Measurements from ENCODE around the gene CCDC68.
"Not testable (repeated sequence)": the region's sequence is repeated elsewhere in the genome, so short reads cannot be mapped to it uniquely, and the experiment has no call there.

The CCDC68 gene, protein sequence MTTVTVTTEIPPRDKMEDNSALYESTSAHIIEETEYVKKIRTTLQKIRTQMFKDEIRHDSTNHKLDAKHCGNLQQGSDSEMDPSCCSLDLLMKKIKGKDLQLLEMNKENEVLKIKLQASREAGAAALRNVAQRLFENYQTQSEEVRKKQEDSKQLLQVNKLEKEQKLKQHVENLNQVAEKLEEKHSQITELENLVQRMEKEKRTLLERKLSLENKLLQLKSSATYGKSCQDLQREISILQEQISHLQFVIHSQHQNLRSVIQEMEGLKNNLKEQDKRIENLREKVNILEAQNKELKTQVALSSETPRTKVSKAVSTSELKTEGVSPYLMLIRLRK

DNA sequence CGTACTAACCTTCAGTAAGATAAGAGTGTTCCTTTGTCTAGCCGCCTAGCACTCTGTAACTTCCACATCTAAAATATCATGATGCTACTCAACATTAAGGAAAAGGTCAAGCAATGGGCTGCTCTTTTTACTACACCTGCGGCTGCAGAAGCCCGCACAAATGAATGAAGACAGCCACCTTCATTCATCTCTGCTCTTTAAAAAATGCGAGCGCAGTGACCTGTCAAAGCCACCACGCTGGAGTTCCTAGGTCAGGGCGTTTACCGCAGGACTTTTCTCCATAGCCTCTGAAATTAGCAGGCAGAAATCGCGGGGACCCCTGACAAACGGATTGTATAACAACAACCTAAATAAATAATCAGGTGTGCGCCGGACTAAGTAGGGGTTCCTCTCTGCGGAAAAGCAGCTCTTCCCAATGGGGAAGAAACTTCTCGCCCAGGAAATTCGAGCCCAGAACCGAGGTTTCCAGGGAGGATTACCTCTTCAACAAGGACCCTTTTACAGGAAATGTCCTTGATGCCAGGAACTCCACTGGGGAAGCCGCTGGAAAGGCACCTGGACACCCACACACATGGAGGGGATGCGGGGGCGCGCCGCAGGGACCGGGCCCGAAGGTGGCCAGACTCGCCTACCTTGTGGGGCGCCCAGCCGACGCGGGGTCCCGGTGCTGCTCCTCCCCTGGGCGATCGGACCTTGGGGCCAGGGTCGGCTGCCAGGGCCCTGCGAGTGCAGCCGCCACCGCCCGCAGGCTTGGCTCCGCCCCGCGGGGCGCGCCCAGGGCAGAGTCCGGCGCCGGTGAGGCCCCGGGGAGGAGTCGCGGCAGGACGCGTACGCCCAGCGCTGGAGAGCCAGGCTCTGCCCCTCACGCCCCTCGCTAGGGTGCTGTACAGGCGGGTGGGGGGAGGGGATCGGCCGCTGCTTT lies at the start of gene CCDC68:
Gene CCDC68, minus strand, starts transcription at position 758 of the 922 bp plus-strand sequence. CDS start 16,670 bp downstream, outside the sequence.
- no peak for DNase-seq

DNA sequence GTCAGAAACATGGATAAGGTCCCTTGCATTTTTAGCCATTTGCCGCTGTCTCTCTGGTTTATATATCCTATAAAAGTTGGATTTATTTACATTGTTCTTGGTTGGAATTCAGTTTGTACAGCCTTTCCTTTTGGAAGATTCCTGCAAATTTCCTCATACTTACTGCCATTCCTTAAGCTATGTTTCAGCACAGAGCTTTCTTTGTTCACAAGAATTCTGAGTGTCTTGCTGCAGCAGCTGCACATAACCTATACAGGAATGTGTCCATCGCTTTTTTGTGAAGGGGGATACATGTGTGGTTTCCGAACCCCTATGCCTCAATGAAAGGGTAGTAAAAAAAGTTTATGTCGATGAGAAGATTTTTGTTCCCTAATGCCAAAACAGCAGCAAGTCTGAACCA lies 48.3 kb upstream of the CCDC68 start:
- no peak for DNase-seq

DNA sequence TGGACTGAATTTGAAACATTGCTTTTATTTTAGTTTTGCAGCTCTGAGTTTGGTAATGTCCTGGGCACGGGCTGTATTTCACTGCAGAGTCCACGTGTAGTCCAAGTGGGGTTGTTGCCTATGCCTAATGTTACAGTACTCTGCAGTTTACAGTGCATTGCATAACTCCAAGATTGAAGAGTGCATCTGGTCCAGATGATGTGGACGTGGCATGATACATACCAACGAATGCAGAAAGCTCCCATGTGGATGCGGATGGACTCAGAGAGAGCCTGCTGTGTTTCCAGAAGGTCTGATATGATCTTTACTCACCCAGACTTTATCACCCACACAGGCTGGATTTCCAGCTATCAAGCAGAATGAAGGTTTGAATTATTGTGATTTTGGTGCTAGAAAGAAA lies 44.4 kb upstream of the CCDC68 start:
- no peak for DNase-seq

DNA sequence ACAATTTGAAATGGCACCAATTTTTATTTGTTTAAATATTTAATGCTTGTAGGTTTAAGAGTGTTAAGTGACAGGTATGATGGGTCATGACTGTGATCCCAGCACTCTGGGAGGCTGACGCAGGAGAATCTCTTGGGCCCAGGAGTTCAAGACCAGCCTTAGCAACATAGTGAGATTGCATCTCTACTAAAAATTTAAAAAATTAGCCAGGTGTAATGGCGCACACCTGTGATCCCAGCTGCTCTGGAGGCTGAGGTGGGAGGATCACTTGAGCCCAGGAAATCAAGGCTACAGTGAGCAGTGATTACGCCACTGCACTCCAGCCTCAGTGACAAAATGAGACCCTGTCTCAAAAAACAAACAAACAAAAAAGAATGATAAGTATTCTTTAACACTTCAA lies 43.0 kb upstream of the CCDC68 start:
- no peak for DNase-seq

DNA sequence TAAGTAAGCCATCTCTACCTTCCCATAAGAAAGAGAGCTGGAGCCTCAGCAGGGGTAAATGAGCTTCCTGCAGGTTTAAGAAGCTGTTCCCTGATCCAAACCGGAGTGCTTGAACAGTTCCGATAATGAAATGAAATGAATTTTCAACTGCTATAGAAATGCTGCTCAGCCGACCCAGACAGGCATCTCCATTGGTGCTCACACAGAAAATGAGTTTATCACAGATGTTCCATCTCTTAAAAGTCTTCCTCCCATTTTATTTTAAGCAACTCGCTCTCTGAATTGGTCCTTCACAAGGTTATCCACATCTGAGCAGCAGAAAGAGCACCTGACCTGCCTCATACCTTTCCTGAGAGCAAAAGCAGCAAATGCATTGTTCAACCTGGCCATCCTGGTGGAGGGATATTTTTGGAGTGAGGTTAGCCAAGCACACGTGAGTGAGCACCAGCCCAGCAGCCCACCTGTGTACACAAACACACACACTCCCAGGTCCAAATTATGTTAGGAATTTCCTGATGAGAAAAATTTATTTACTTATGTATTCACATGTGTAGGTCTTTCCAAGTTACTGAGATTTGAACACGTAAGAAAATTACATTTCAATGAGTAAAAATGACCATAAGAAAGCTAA lies 42.2 kb upstream of the CCDC68 start:
- DNase-seq: no peak

DNA sequence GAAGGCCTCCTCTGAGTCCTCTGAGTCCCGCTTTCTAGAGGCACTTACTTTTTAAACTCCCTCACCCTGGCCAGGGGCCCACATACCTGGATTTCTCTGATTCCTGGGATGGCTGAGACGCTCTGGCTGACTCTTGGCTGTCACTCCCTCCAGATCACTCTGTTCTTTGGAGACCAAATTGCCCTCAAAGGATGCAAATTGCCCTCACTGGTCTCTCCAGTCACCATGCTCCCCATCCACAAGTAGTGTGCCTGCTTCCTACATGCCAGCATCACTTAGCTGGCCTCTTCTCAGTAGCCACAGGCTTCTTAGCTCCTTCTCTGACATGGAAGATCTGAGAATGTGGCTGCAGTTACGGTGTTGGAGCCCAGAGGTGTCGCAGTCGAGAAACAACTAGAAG lies 41.3 kb upstream of the CCDC68 start:
- DNase-seq: no peak

DNA sequence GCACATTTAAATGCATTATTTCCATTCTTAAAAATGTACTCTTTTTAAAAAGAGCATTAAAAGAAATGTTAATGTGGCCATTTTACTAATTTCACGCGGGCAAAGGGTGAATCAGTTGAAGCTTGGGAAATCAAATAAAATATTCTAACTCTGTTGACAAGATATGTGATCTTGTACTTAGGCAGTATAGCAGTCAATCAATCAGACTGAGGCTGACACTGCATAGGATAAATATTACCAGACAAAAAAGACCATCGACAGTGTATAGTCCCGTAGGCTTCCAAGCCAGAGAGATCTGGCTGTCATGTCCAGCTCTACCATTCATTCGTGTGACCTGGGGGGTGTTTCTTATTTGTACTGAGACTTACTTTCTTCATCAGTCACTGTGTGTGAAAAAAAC lies 39.8 kb upstream of the CCDC68 start:
- DNase-seq: no peak

DNA sequence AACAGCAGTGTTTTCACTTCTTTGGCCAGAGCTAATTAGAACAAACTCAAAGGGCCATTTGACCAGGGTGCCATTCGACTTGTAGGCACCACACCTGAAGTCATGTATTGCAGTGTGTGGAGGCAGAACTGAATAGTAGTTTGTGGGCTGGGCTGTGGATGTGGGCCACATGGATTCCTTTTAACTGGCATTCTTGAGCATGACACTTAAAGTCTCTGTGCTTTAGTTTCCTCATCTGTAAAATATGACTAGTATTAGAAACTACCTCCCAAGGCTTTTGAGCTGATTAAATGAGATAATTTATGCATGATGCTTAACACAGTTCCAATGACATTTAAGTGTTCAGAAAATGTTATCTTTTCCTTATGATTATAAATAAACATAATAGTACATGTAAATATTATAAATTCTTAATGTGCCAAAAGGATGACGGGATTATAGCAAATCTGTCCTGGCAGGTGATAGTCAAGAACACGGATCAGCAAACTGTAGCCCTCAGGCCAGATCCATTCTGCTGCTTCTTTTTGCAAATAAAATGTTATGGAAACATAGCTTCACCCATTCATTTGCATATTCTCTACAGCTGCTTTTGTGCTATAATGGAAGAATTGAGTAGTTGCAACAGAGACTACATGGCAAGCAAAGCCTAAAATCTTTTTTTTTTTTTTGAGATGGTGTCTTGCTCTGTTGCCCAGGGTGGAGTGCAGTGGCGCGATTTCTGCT lies 36.3 kb upstream of the CCDC68 start:
- no peak for DNase-seq

DNA sequence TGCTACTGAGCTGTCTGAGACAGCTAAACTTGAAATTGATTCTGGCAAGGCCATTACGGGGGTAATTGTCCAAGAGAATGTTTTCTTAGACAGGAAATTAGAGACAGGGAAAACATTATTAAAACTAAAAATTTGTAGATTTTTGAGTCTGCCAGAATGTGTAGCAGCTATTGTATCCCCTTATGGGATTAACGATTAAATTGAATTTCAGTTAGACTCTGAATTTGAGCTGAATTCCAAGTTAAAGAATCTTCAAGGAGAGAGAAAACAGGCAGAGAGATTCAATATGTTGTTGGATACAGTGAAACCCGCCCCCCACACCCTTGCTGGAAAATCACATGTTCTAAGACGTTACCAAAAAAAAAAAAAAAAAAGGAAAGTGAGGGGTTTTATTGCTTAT lies 32.7 kb upstream of the CCDC68 start:
- DNase-seq: no peak

DNA sequence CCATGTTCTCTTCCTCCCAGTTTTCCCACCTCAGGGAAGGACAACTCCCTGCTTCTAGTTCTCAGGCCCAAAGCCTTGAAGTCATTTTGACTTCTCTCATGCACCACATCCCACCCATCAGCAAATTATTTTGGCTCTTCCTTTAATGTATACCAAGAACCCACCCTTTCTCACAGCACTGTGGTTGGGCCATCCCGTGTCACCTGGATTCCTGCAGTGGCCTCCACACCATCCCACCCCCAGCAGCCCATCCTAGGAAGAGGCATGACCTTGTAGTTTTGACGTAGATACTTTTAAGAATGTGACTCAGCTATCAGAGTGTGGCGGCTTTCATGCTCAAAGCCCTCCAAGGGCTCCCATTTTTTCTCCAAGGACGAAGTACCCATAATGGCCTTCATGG lies 25.6 kb upstream of the CCDC68 start:
- no peak for DNase-seq

DNA sequence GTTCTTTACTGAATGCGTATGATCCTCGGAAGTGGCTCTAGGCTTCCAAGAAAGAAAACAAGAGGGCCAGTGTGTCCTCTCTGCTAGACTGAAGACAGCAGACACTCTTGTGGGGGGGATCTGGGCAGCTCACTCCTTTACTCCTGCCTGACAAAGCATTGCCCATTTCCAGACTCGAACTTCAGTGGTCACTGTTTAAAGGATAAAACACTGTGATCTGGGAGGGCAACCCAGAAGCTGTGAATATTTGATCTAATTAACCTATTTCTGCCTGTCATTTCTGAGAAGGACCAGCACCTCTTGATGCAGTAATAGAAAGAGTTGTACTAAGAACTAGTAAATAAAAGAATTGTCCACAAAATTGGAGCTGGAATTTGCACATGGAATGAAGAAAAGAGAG lies 24.5 kb upstream of the CCDC68 start:
- no peak for DNase-seq

DNA sequence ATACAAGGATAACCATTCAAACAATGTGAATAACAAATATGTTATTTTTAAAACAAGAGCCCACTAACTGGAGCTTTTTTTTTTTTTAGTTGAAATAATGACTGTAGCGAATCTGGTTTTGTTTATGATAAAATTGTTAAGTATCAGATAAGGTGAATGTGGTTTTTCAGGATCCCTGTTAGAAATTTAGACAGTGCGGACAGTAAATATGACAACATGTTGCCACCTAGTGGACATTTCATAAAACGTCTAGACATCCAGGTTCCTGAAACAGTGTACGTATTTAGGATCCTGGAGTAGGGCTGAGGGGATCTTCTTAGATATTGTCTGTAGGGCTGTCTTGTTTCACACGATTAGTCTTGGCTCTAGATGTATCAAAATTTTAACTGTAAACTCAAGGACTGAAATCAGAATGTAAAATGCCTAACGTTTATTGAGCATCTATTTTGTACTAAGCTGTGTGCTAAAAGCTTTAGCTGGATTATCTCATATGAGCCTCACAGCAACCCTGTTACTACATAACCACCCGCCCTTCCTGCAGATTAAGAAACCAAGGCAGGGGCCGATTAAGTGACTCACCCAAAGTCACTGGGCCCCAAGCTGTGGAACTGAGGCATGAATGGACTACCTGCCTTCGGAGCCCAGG lies 23.9 kb upstream of the CCDC68 start:
- no peak for DNase-seq

DNA sequence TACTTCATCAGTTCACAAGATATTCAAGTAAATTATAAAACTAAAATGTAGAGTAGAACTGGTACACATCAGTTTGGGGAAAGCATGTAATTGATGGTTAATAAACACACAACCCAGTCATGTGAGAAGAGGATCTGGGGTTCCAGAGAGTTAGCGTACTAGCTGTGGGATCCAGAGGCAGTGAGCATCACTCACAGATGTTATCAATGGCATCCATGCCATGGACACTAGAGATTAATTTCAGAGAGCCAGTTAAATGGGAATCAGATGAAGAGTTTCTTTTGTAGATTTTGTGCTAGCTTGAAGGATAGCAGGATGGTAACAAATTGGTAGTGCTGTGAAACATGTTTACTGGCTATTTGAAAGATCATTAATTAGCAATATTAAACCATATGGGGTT lies 21.8 kb upstream of the CCDC68 start:
- no peak for DNase-seq

DNA sequence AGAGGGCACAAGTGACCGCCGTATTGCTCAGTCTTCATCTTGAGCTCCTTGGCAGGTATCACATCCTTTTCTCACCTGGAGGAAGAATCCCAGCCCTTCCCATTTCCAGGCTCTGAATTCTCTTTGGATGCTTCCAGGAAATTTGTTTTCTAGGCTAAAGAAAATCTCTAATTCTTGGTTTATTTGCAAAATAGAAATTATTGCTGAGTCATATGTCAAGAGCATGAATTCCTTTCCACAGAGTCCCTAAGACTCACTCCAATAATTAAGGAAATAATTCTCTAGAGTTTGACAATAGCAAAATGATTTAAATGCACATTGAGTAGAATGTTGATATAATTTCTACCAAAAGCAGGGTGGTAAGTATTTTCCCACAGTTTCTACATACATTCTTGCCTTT lies 16.3 kb upstream of the CCDC68 start:
- no peak for DNase-seq

DNA sequence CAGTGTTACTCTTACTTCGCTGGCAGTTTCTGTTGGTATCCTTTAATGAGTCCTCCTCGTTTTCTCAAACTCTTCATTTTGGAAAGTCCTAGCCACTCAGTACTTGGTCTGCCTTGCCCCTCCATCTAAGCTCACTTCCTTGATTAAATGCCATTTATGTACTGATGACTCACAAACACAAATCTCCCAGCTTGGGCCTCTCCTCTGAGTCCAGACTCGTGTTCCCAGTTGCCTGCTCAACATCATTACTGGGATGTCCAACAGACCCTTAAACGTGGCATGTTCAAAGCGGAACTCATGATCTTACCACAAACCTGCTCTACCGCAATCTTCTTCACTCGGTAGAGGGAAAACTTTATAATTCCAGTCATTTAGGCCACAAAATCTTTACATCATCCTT lies 13.8 kb upstream of the CCDC68 start:
- no peak for DNase-seq

DNA sequence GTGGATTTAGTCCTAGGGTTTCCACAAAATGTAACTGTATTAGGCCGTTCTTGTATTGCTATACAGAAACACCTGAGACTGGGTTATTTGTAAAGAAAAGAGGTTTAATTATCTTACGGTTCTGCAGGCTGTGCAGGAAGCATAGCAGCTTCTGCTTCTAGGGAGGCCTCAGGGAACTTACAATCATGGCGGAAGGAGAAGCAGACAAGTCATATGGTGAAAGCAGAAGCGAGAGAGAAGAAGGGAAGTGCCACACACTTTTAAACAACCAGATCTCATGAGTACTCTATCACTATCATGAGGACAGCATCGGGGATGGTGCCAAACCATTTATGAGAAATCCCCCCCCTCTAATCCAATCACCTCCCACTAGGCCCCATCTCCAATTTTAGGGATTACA lies 9.5 kb upstream of the CCDC68 start:
- DNase-seq: no peak

DNA sequence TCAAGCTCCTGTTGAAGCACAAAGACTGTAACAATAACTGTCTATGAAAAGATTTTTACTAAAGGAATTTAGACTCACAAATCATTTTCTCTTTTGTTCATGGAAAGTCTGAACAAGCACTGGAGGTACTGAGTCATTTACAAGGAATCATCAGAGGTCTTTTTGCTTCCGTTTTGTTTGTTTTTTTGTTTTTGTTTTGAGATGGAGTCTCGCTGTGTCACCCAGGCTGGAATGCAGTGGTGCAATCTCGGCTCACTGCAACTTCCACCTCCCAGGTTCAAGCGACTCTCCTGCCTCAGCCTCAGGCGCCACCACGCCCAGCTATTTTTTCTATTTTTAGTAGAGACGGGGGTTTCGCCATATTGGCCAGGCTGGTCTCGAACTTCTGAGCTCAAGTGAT lies 9.0 kb upstream of the CCDC68 start:
- DNase-seq: not testable (repeated sequence)

DNA sequence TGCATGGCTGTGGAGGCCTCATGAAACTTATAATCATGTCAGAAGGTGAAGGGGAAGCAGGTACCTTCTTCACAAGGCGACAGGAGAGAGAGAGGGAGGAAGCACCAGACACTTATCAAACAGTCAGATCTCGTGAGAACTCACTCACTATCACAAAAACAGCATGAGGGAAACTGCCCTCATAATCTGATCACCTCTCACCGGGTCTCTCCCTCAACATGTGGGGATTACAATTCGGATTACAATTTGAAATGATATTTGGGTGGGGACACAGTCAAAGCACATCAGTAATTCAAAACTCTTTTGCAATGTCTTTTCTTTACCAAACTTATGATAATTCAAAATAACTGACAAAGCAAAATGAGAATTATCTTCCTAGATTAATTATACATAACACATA lies 8.5 kb upstream of the CCDC68 start:
- no peak for DNase-seq

DNA sequence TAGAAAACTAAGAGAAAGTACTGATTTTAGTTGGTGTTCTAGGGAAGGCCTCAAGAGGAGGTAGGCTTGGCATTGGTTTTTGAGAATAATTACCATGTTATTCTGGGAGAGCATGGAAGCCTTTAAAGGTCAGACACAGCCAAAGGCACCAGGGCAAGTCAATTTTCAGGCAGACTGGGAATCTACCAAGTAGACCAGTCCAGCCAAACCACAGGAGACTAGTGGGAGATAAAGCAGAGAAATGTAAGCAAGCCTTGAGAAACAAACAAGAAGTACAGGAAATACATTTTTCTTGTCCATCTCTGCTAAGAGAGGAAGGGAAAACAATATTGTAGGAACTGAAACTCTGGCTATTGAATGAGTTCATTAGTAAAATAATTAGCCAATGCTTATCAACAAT lies 5.5 kb upstream of the CCDC68 start:
- DNase-seq: no peak

DNA sequence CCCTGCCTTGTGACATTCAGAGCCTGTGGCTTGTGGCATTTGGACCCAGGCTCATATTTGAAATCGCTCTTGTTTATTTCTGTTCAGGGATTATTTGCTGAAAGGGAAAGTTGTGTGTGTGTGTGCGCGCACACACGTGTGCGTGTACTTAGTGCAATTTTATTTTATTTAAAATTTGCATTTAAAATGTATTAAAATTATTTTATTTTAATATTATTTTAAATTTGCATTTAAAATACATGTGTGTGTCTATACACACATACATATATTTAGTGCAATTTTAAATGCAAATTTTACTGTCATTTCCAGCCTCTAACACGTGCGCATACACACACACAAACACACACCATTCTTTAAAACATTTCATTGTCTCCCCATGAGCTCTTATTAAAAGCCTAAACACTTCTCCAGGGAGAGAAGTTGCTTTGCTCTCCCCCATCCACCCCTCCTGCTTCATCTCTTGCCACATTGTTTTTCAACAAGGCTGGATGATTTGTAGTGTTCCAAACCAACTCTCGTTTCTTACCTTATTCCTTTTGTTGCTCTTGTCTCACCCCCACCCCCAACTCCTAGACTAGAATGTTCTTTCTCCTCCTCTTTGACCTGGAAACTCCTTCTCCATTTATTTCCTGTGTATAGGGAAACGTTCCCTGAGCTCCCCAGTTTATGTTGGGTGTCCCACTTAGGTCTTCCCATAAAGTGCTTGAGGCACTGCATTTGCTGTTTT lies 3.8 kb upstream of the CCDC68 start:
- no peak for DNase-seq

DNA sequence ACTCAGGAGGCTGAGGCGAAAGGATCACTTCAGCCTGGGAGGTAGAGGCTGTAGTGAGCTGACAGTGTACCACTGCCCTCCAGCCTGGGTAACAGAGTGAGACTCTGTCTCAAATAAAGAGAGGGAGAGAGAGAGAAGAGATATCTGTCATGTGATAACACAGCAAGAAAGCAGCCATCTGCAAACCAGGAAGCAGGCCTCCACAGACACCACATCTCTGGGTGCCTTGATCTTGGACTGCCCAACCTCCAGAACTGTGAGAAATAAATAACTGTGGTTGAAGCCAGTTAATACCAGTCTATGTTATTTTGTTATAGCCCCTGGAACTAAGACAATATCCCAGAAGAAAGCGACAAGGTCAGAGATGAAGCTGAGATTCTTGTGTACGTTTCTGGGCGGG lies 2.6 kb upstream of the CCDC68 start:
- no peak for DNase-seq

DNA sequence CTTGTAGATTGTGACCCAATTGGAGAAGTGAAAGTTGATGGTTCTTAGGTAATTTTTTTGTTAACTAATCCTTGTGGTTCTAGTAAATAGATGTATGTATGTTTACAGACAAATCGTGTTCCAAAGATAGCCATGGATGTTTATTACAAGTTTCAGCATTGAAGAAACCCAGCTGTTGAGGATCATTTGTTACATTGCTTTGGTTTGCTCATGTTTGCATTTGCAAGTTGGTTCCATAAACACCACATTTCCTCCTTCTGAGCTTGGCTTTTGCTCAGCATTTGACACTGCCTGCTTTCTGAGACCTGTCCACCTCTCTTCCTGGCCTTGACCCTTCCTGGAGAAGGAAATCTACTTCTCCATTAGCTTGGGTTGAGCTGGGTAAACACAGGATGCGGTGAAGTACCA lies 1.8 kb upstream of the CCDC68 start:
- no peak for DNase-seq

Measured in activated effector memory CD4-positive, alpha-beta T cell treated with anti-CD3 and anti-CD28 coated beads, Interleukin-2, amount 50 U/mL, for 16 hours (primary cell).